Motor neuron (in vitro differentiated cells): ENCODE results near the gene NRIP1. TPM values are rescaled to one million over a fixed set of nuclear protein-coding genes. Genes with fewer than 3 reads are reported as not detected.
"Not testable (repeated sequence)": the region's sequence is repeated elsewhere in the genome, so short reads cannot be mapped to it uniquely, and the experiment has no call there.

ENCODE experiments used
- ATAC-seq, 8 experiments: fragments of 200-7000 bp; cut with Tn5 transposase; replicated peaks in 6 of 8; 2 replicates each; pipeline ENCODE4 v1.8.0; 2021; ENCODE audit warnings: mild to moderate bottlenecking in 8 of 8, moderate library complexity in 8 of 8
- H3K27ac ChIP-seq, 2 donors: fragments of 250-450 bp; sonication (Bioruptor Pico); 2 replicates each; pipeline ENCODE4 v1.9.0; 2021; ENCODE audit warnings: antibody characterized with exemption in 2 of 2, mild to moderate bottlenecking in 2 of 2, moderate library complexity in 1 of 2
- H3K4me1 ChIP-seq, 2 donors: fragments of 250-450 bp; sonication (Bioruptor Pico); replicated peaks in 1 of 2; 2 replicates each; pipeline ENCODE4 v1.6.1; 2021; ENCODE audit warnings: antibody characterized with exemption in 2 of 2, mild to moderate bottlenecking in 2 of 2, moderate library complexity in 1 of 2
- H3K4me3 ChIP-seq, 5 donors: fragments of 250-450 bp; sonication (Bioruptor Pico); 2 replicates each; pipeline ENCODE4 v1.9.0; 2021; ENCODE audit warnings: antibody characterized with exemption in 5 of 5, mild to moderate bottlenecking in 5 of 5, moderate library complexity in 4 of 5
- WGBS, 10 experiments: fragments of 450-650 bp; shearing (Covaris generic); methylation state at CpG; one replicate each; pipeline ENCODE4 v1.0.0; 2022; 5-methylcytosine and 5-hydroxymethylcytosine counted together
- in situ Hi-C, 9 experiments: fragments of 400-800 bp; cut with MboI; loops; one replicate each; pipeline ENCODE4 v1.15.0; 2021; ENCODE audit warnings: low sequenced_read_pairs in 9 of 9, low pct_unique_long_range_greater_than_20kb in 2 of 9; ENCODE audit not compliant: unreplicated experiment in 9 of 9
- total RNA-seq, 8 experiments: library from RNA; unstranded; fragments of 300-600 nt; gene quantifications; 2 replicates each; pipeline versions ENCODE4 v1.2.3 to v1.2.4, GENCODE V29; 2022

The NRIP1 gene
- total RNA-seq, 8 experiments from 2014 or later, result 26.2 to 80.5 (median 51.6) TPM

- ATAC-seq, result no peak
- in situ Hi-C loops, result no loop called here
- H3K4me3 ChIP-seq, result no peak overlapping the region
- no peaks in the 10 kb centered on the region for H3K4me1 ChIP-seq
- no peak overlapping the region for H3K27ac ChIP-seq
- 74 to 100% (median 90%) methylated on average over 1 to 3 of the region's 3 CpGs for WGBS, 10 experiments
Observed at GRCh38 chr21:14943616-14944015, 121.2 kb downstream of the NRIP1 start.

GRCh38 chr21:14942801-14943490 lies 121.9 kb downstream of the NRIP1 start:
- H3K4me3 ChIP-seq, result no peak overlapping the region
- no peak overlapping the region for H3K27ac ChIP-seq
- ATAC-seq, result peak in 6 of 8 experiments; percentile 12 to 94 (median 80)
- H3K4me1 ChIP-seq, result no peaks in the 10 kb centered on the region
- in situ Hi-C loops, result no loop called here
- 29 to 100% (median 60%) methylated on average over 1 to 2 of the region's 2 CpGs for WGBS, 10 experiments

- in situ Hi-C loops, H3K27ac ChIP-seq, H3K4me1 ChIP-seq, H3K4me3 ChIP-seq, ATAC-seq: not testable (repeated sequence)
- 87% methylated on average over 3 of the region's 13 CpGs; no CpG with 5 or more reads in 9 of the 10 experiments for WGBS, 10 experiments
Observed at GRCh38 chr21:14927324-14927723, 137.5 kb downstream of the NRIP1 start.

- no peaks in the 10 kb centered on the region for H3K4me1 ChIP-seq
- H3K4me3 ChIP-seq, result no peak overlapping the region
- in situ Hi-C loops, result no loop called here
- no peak overlapping the region for H3K27ac ChIP-seq
- no peak for ATAC-seq
- 62 to 100% (median 85%) methylated on average over 2 to 3 of the region's 3 CpGs; no CpG with 5 or more reads in 2 of the 10 experiments for WGBS, 10 experiments
Observed at GRCh38 chr21:14926186-14926585, 138.6 kb downstream of the NRIP1 start.

- no peaks in the 10 kb centered on the region for H3K4me1 ChIP-seq
- H3K4me3 ChIP-seq, result no peak overlapping the region
- H3K27ac ChIP-seq, result no peak overlapping the region
- peak in 1 of 8 experiments; percentile 32 for ATAC-seq
- 33 to 100% (median 82%) methylated on average over 1 of the region's 1 CpG; no CpG with 5 or more reads in 2 of the 10 experiments for WGBS, 10 experiments
- in situ Hi-C loops, result no loop called here
Observed at GRCh38 chr21:14923468-14923867, 141.3 kb downstream of the NRIP1 start.

GRCh38 chr21:14922980-14923379 lies 141.8 kb downstream of the NRIP1 start:
- H3K4me1 ChIP-seq, result no peaks in the 10 kb centered on the region
- H3K27ac ChIP-seq, result no peak overlapping the region
- no peak overlapping the region for H3K4me3 ChIP-seq
- in situ Hi-C loops, result no loop called here
- WGBS, 10 experiments, result 0 to 100% (median 80%) methylated on average over 1 of the region's 1 CpG; no CpG with 5 or more reads in 2 of the 10 experiments
- ATAC-seq, result no peak

GRCh38 chr21:14918527-14918926 lies 146.3 kb downstream of the NRIP1 start:
- Histone ChIP-seq H3K27ac (no peak overlapping the region), H3K4me1 (peaks cover 0 to 4% of the 10 kb centered on the region in 2 donors), H3K4me3 (no peak overlapping the region)
- peak in 3 of 8 experiments; percentile 81 to 87 (median 83) for ATAC-seq
- WGBS, 10 experiments, result 0 to 85% (median 63%) methylated on average over 1 to 5 of the region's 5 CpGs
- in situ Hi-C loops, result no loop called here

GRCh38 chr21:14917762-14918161 lies 147.0 kb downstream of the NRIP1 start:
- Histone ChIP-seq H3K4me1 (peaks cover 0 to 4% of the 10 kb centered on the region in 2 donors), H3K27ac (no peak overlapping the region), H3K4me3 (no peak overlapping the region)
- ATAC-seq, result no peak
- in situ Hi-C loops, result no loop called here
- WGBS, 10 experiments, result 0 to 100% (median 52%) methylated on average over 1 to 2 of the region's 2 CpGs; no CpG with 5 or more reads in 2 of the 10 experiments

GRCh38 chr21:14916676-14917141 lies 148.1 kb downstream of the NRIP1 start:
- peak in 3 of 8 experiments; percentile 21 to 58 (median 33) for ATAC-seq

GRCh38 chr21:14913638-14914037 lies 151.2 kb downstream of the NRIP1 start:
- Histone ChIP-seq H3K4me3 (no peak overlapping the region), H3K4me1 (peaks cover 0 to 4% of the 10 kb centered on the region in 2 donors), H3K27ac (no peak overlapping the region)
- WGBS, 10 experiments, result 6 to 100% (median 86%) methylated on average over 1 to 2 of the region's 2 CpGs; no CpG with 5 or more reads in 4 of the 10 experiments
- peak in 1 of 8 experiments; percentile 32 for ATAC-seq
- in situ Hi-C loops, result no loop called here

More at GRCh38 chr21:14916676-14917141, 148.1 kb downstream of the NRIP1 start:
- no peak overlapping the region for H3K27ac ChIP-seq
- H3K4me1 ChIP-seq, result peaks cover 0 to 4% of the 10 kb centered on the region in 2 donors
- H3K4me3 ChIP-seq, result no peak overlapping the region
- in situ Hi-C loops, result no loop called here
- WGBS, 10 experiments, result 13 to 84% (median 54%) methylated on average over 1 to 3 of the region's 3 CpGs

- Histone ChIP-seq H3K4me1 (peaks cover 0 to under 1% of the 10 kb centered on the region in 2 donors), H3K4me3 (no peak overlapping the region), H3K27ac (no peak overlapping the region)
- ATAC-seq, result no peak
- in situ Hi-C loops, result no loop called here
Observed at GRCh38 chr21:14911351-14911750, 153.4 kb downstream of the NRIP1 start.
